AG04450 (cell line): Measurements from ENCODE around the gene PI4K2A. TPM values are rescaled to one million over a fixed set of nuclear protein-coding genes. Genes with fewer than 3 reads are reported as not detected.

Source experiments
- CTCF ChIA-PET: fragments of 300-600, 350-600 bp; formaldehyde crosslinking; extraction: SDS; loops from one replicate; lab custom pipeline; 2022; ENCODE audit warnings: antibody characterized with exemption, inconsistent platforms; lab: Charles Lee
- POLR2A ChIA-PET: fragments of 350-600 bp; formaldehyde crosslinking; extraction: SDS; loops from one replicate; lab custom pipeline; 2021; ENCODE audit warnings: antibody characterized with exemption, inconsistent platforms; lab: Yijun Ruan, JAX
- DNase-seq: peaks from one replicate; pipeline ENCODE4 v3.0.0-alpha.2; 2011; ENCODE audit warnings: low read depth, low spot score
- H3K27ac ChIP-seq: one replicate; pipeline ENCODE4 v1.5.1; 2012; ENCODE audit warnings: low read depth, low read length, control low read depth
- H3K27me3 ChIP-seq: one replicate; pipeline ENCODE4 v1.6.0; 2012; ENCODE audit warnings: low read length; ENCODE audit not compliant: control insufficient read depth, insufficient read depth
- H3K4me3 ChIP-seq: 2 replicates; pipeline ENCODE4 v1.5.1; 2011; ENCODE audit warnings: mild to moderate bottlenecking, low read depth, low read length, control low read depth
- H3K9me3 ChIP-seq: 2 replicates; pipeline ENCODE4 v1.5.1; 2012; ENCODE audit warnings: low read length; ENCODE audit not compliant: control insufficient read depth, insufficient read depth
- CTCF ChIP-seq: IDR thresholded peaks from 2 replicates; pipeline ENCODE4 v1.5.1; 2011; ENCODE audit warnings: low read depth, low read length, control low read depth, inconsistent platforms
- polyA plus RNA-seq: library from polyadenylated mRNA; depleted of rRNA; stranded (reverse); fragments of >200 nt; gene quantifications from 2 replicates; pipeline ENCODE4 v1.2.3, GENCODE V29; 2011

The PI4K2A gene
- polyA plus RNA-seq, 1 experiment = 35.6 TPM

DNA sequence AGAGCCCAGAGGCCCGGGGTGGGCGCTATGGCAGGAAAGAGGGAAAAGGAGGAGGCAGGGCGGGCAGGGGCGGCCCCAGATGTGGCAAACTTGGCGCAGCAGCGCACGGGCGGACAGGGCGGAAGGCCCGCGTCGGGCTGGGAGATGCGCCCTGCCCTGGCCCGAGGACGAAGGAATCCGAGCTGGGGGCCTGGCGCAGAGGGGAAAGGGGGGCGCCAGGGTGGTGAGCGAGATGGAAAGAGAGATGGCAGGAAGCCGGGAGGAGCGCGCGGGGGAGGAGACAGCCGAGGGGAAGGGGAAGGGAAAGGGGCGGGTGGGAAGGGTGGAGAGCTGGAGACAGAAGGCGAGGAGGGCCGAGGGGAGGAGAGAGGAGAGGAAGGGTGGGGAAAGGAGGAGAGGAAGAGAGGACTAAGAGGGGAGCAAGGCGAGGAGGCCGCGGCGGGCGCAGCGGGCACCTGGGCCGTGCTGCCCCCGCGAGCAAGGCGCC lies 72.9 kb downstream of the PI4K2A start, which contains the start of gene MARVELD1:
Gene MARVELD1 (plus strand): TSS at position 392 of the 487 bp plus-strand sequence. CDS start 147 bp downstream, outside the sequence.
- POLR2A ChIA-PET = interaction anchor here (0.7 to 4.1 kb wide), 11 partner anchors 10 to 72 kb away, joined by 3 to 52 read pairs (median 6); partner anchors contain the start of genes AVPI1 and ZFYVE27
- Histone ChIP-seq H3K27ac (peak within 1 kb of the TSS; percentile 81), H3K4me3 (peak within 1 kb of the TSS; percentile 94), H3K9me3 (no peaks in the 10 kb centered on the region; the same call in 1 of the 2 replicates), H3K27me3 (no peaks in the 10 kb centered on the region)
- peak; percentile 53 for DNase-seq
- CTCF ChIA-PET = interaction anchor here (0.7 to 14.9 kb wide), 8 partner anchors 10 to 802 kb away, joined by 3 to 316 read pairs (median 6); partner anchors contain the start of genes AVPI1 and ZFYVE27
- no peak for TF ChIP-seq CTCF

DNA sequence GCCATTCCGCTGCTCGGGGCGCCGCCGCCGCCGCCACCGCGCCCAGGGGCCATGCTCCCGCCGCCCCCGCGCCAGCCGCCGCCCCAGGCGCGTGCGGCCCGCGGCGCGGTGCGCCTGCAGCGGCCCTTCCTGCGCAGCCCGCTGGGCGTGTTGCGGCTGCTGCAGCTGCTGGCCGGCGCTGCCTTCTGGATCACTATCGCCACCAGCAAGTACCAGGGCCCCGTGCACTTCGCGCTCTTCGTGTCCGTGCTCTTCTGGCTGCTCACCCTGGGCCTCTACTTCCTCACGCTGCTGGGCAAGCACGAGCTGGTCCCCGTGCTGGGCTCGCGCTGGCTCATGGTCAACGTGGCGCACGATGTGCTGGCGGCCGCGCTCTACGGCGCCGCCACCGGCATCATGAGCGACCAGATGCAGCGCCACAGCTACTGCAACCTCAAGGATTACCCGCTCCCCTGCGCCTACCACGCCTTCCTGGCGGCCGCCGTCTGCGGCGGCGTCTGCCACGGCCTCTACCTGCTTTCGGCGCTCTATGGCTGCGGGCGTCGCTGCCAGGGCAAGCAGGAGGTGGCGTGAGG lies 73.4 kb downstream of the PI4K2A start:
- Histone ChIP-seq H3K27me3 (no peaks in the 10 kb centered on the region), H3K27ac (peak overlapping the region; percentile 75), H3K4me3 (peak overlapping the region; percentile 94), H3K9me3 (no peaks in the 10 kb centered on the region; the same call in 1 of the 2 replicates)
- POLR2A ChIA-PET = interaction anchor here (0.7 to 4.1 kb wide), 13 partner anchors 10 to 72 kb away, joined by 3 to 52 read pairs (median 6); partner anchors contain the start of genes AVPI1 and ZFYVE27
- TF ChIP-seq CTCF = peak; percentile 20; the same call in 1 of the 2 replicates
- no peak for DNase-seq
- CTCF ChIA-PET = interaction anchor here (0.7 to 14.9 kb wide), 8 partner anchors 10 to 802 kb away, joined by 3 to 316 read pairs (median 6); partner anchors contain the start of genes AVPI1 and ZFYVE27

GRCh38 chr10:97714401-97715258 lies 74.2 kb downstream of the PI4K2A start:
- CTCF ChIA-PET = interaction anchor here (1.8 to 14.9 kb wide), 4 partner anchors 11 to 27 kb away, joined by 4 to 316 read pairs (median 26); partner anchors contain the start of genes AVPI1 and ZFYVE27
- no peaks in the 10 kb centered on the region for H3K27me3 ChIP-seq
- DNase-seq = no peak
- POLR2A ChIA-PET = interaction anchor here (0.6 to 4.1 kb wide), 13 partner anchors 9 to 73 kb away, joined by 3 to 52 read pairs (median 6); partner anchors contain the start of genes AVPI1 and ZFYVE27
- H3K4me3 ChIP-seq = peak overlapping the region; percentile 94
- TF ChIP-seq CTCF = no peak
- H3K9me3 ChIP-seq = no peaks in the 10 kb centered on the region; the same call in 1 of the 2 replicates
- peak overlapping the region; percentile 75 for H3K27ac ChIP-seq

DNA sequence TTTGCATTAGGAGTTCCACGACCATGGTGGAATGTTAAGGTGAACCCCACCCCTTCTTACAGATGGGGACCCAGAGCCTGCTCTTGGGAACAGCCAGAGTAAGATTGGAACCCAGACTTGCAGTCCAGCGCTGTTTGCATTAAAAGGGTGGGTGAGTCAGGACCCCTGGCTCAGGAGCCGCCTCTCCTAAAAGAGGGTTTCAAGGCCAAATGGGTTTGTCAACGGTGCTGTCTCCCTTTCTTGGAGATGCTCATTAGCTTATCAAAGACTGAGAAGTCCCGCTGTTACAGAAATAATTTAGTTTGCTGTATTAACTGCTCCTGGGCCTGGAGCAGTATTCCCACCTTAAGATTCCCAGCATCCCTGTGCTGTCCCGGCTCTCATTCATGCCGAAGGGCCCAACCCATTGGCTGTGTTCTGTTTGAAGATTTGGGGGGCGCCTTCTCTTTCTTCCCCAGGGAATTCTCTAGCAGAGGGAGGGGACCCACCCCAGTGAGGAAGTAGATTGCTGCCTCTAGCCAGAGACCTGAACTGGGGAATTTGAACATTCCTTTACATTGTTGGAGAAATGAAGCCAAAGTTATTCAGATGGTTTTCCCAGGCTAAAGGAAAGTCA lies 74.9 kb downstream of the PI4K2A start:
- H3K27me3 ChIP-seq = no peaks in the 10 kb centered on the region
- ChIA-PET POLR2A (interaction anchor here (0.6 to 4.1 kb wide), 8 partner anchors 9 to 60 kb away, joined by 3 to 52 read pairs (median 10); partner anchors contain the start of genes AVPI1 and ZFYVE27), CTCF (interaction anchor here (1.8 to 14.9 kb wide), 5 partner anchors 11 to 28 kb away, joined by 4 to 316 read pairs (median 31); partner anchors contain the start of genes AVPI1 and ZFYVE27)
- no peak for TF ChIP-seq CTCF
- no peak for DNase-seq
- H3K27ac ChIP-seq = peak overlapping the region; percentile 75
- peak overlapping the region; percentile 94 for H3K4me3 ChIP-seq
- H3K9me3 ChIP-seq = no peaks in the 10 kb centered on the region; the same call in 1 of the 2 replicates
